Measurements from ENCODE around the gene ERBB4. TPM values are rescaled to one million over a fixed set of nuclear protein-coding genes. Genes with fewer than 3 reads are reported as not detected.
A peak's percentile ranks its signal among the peaks of the same experiment; 100 is the strongest.

Gene ERBB4
- total RNA-seq, 1 donor from 2014 or later = 2.2 TPM

GRCh38 chr2:212269005-212269404 is 269.6 kb downstream of the ERBB4 start:
- no peak for TF ChIP-seq CTCF (conservative IDR thresholded peaks at IDR 0.05; ENCODE audit: low read depth, low read length)
- DNase-seq (ENCODE audit: low read depth) = no peak

GRCh38 chr2:212266297-212266696 is 272.3 kb downstream of the ERBB4 start:
- no peak overlapping the region for H3K4me3 ChIP-seq (ENCODE audit: low read depth, low read length)
- TF ChIP-seq CTCF (conservative IDR thresholded peaks at IDR 0.05; ENCODE audit: low read depth, low read length) = no peak
- DNase-seq (ENCODE audit: low read depth) = no peak

More at GRCh38 chr2:212269005-212269404, 269.6 kb downstream of the ERBB4 start:
- no peak overlapping the region for H3K4me3 ChIP-seq (ENCODE audit: low read depth, low read length)

GRCh38 chr2:212265777-212266176 is 272.8 kb downstream of the ERBB4 start:
- no peak for DNase-seq (ENCODE audit: low read depth)
- peak overlapping the region; percentile 4 for H3K4me3 ChIP-seq (ENCODE audit: low read depth, low read length)
- no peak for TF ChIP-seq CTCF (conservative IDR thresholded peaks at IDR 0.05; ENCODE audit: low read depth, low read length)

- no peak for TF ChIP-seq CTCF (conservative IDR thresholded peaks at IDR 0.05; ENCODE audit: low read depth, low read length)
- DNase-seq (ENCODE audit: low read depth) = no peak
- H3K4me3 ChIP-seq (ENCODE audit: low read depth, low read length) = no peak overlapping the region
These were observed 274.4 kb downstream of the ERBB4 start for GRCh38 chr2:212264187-212264586.

GRCh38 chr2:212259226-212259625 is 279.4 kb downstream of the ERBB4 start:
- no peak overlapping the region for H3K4me3 ChIP-seq (ENCODE audit: low read depth, low read length)
- peak; percentile 16 for DNase-seq (ENCODE audit: low read depth)
- no peak for TF ChIP-seq CTCF (conservative IDR thresholded peaks at IDR 0.05; ENCODE audit: low read depth, low read length)

- DNase-seq (ENCODE audit: low read depth) = peak; percentile 16
- no peak overlapping the region for H3K4me3 ChIP-seq (ENCODE audit: low read depth, low read length)
- no peak for TF ChIP-seq CTCF (conservative IDR thresholded peaks at IDR 0.05; ENCODE audit: low read depth, low read length)
These were observed 284.3 kb downstream of the ERBB4 start for GRCh38 chr2:212254339-212254738.

- no peak for DNase-seq (ENCODE audit: low read depth)
- no peak overlapping the region for H3K4me3 ChIP-seq (ENCODE audit: low read depth, low read length)
- peak; percentile 59 for TF ChIP-seq CTCF (conservative IDR thresholded peaks at IDR 0.05; ENCODE audit: low read depth, low read length)
These were observed 289.2 kb downstream of the ERBB4 start for GRCh38 chr2:212249451-212249850.
